ENCODE data around the gene C16orf92. TPM values are rescaled to one million over a fixed set of nuclear protein-coding genes. Genes with fewer than 3 reads are reported as not detected.

The C16orf92 gene
- total and polyA plus RNA-seq, 2 of the 13 experiments (the other 11 are each of a cell fraction or from before 2014, with no cell fraction given): not detected

DNA sequence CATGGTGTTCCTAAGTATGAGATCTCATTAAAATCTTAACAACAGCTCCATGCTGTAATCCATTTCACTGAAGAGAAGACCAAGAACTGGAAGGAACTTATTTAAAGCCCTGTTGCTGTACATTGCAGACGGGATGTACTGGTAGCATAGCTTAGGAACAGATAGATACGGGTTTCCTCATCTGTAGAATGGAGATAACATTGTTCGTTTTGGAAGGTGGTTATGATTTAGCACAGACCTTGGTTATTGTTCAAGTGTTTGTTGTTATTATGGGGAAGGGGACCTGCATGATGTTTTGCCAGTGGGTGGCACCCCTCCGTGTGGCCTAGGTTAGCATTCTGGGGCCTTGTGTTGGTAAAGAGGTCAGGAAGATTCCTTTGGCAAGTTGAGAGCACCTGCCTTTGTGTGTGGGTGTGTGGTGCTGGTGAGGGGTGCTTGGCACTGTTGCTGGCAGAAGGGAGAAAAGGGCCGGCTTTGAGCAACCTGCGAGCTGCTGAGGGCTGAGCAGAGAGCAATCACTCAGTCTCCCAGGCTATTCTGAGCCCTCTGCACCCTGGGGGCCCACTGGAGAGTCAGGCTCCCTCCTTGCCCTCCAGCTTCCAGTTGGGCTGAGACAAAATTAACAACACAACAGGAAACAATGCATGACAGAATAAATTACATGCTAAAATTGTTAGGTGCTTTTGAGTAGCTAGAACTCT, 47.0 kb upstream of the C16orf92 start (continued):
- no peak for TF ChIP-seq SIX4 (CRISPR knock-in tag; IDR thresholded peaks at IDR 0.05)
- no peak for TF ChIP-seq ZNF335 (CRISPR knock-in tag; IDR thresholded peaks at IDR 0.05)
- no peak for TF ChIP-seq CEBPB (IDR thresholded peaks at IDR 0.05; ENCODE audit: borderline replicate concordance, low read depth, low read length)
- no peak for TF ChIP-seq RFX3 (CRISPR knock-in tag; IDR thresholded peaks at IDR 0.05)
- no peak for TF ChIP-seq PAXIP1 (CRISPR knock-in tag; conservative IDR thresholded peaks at IDR 0.05)
- no peak for TF ChIP-seq RFXAP (CRISPR knock-in tag; IDR thresholded peaks at IDR 0.05; ENCODE audit: borderline replicate concordance)
- no peak for TF ChIP-seq ZNF225 (CRISPR knock-in tag; IDR thresholded peaks at IDR 0.05)
- TF ChIP-seq STAG1 (CRISPR knock-in tag; IDR thresholded peaks at IDR 0.05): 0 out of 2 replicates have a peak, but pooled peaks have one; percentile 9
- no peak for TF ChIP-seq CENPX (CRISPR knock-in tag; IDR thresholded peaks at IDR 0.05)
- TF ChIP-seq DPF2 (CRISPR knock-in tag; IDR thresholded peaks at IDR 0.05; ENCODE audit: borderline replicate concordance, low read depth): no peak
- 0 out of 2 replicates have a peak, but pooled peaks have one; percentile 11 for TF ChIP-seq TARDBP (CRISPR knock-in tag; IDR thresholded peaks at IDR 0.05)
- TF ChIP-seq BCL6 (CRISPR knock-in tag; IDR thresholded peaks at IDR 0.05): no peak
- TF ChIP-seq ADNP (CRISPR knock-in tag; IDR thresholded peaks at IDR 0.05): no peak
- TF ChIP-seq ZFX (CRISPR knock-in tag; IDR thresholded peaks at IDR 0.05; ENCODE audit: low read depth): peak; percentile 37; the same call in 1 of the 2 replicates
- TF ChIP-seq THAP11 (CRISPR knock-in tag; IDR thresholded peaks at IDR 0.05): no peak
- no peak for TF ChIP-seq MTA1 (CRISPR knock-in tag; IDR thresholded peaks at IDR 0.05; ENCODE audit: borderline replicate concordance)
- TF ChIP-seq KDM4B (CRISPR knock-in tag; IDR thresholded peaks at IDR 0.05): no peak
- no peak for TF ChIP-seq ZNF761 (CRISPR knock-in tag; conservative IDR thresholded peaks at IDR 0.05)
- TF ChIP-seq ATF5 (CRISPR knock-in tag; IDR thresholded peaks at IDR 0.05; ENCODE audit: low read depth): no peak
- no peak for TF ChIP-seq ZNF333 (CRISPR knock-in tag; IDR thresholded peaks at IDR 0.05; ENCODE audit: borderline replicate concordance)
- TF ChIP-seq ZNF660 (CRISPR knock-in tag; IDR thresholded peaks at IDR 0.05; ENCODE audit: borderline replicate concordance, low read depth): no peak
- TF ChIP-seq ATAD3A (CRISPR knock-in tag; IDR thresholded peaks at IDR 0.05): no peak
- no peak for TF ChIP-seq CAMTA2 (CRISPR knock-in tag; IDR thresholded peaks at IDR 0.05; ENCODE audit: borderline replicate concordance)
- no peak for TF ChIP-seq NFKB2 (CRISPR knock-in tag; IDR thresholded peaks at IDR 0.05; ENCODE audit: borderline replicate concordance)
- TF ChIP-seq, protein P1, sequence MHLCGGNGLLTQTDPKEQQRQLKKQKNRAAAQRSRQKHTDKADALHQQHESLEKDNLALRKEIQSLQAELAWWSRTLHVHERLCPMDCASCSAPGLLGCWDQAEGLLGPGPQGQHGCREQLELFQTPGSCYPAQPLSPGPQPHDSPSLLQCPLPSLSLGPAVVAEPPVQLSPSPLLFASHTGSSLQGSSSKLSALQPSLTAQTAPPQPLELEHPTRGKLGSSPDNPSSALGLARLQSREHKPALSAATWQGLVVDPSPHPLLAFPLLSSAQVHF (CRISPR knock-in tag; IDR thresholded peaks at IDR 0.05): no peak
- no peak for TF ChIP-seq ZKSCAN1 (IDR thresholded peaks at IDR 0.05; ENCODE audit: low read length)
- TF ChIP-seq, protein P2, sequence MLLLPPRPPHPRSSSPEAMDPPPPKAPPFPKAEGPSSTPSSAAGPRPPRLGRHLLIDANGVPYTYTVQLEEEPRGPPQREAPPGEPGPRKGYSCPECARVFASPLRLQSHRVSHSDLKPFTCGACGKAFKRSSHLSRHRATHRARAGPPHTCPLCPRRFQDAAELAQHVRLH (CRISPR knock-in tag; IDR thresholded peaks at IDR 0.05; ENCODE audit: borderline replicate concordance, low read depth): no peak
